SJCRH30 (cell line): ENCODE results near the gene LATS1. TPM values are rescaled to one million over a fixed set of nuclear protein-coding genes. Genes with fewer than 3 reads are reported as not detected.
"Not testable (repeated sequence)": the region's sequence is repeated elsewhere in the genome, so short reads cannot be mapped to it uniquely, and the experiment has no call there.

ENCODE experiments used
- DNase-seq, 2 experiments: peaks; one replicate each; pipeline ENCODE4 v3.0.0-alpha.2; 2015 to 2020
- H3K27ac ChIP-seq: fragments of 250-450 bp; sonication (Bioruptor Pico); 2 replicates; pipeline ENCODE4 v1.5.1; 2020; ENCODE audit warnings: mild to moderate bottlenecking, moderate library complexity
- H3K27me3 ChIP-seq: fragments of 250-450 bp; sonication (Bioruptor Pico); 2 replicates; pipeline ENCODE4 v1.5.1; 2020; ENCODE audit warnings: mild to moderate bottlenecking, moderate library complexity
- H3K36me3 ChIP-seq: fragments of 250-450 bp; sonication (Bioruptor Pico); 2 replicates; pipeline ENCODE4 v1.5.1; 2020; ENCODE audit warnings: mild to moderate bottlenecking, moderate library complexity
- H3K4me1 ChIP-seq: fragments of 250-450 bp; sonication (Bioruptor Pico); 2 replicates; pipeline ENCODE4 v1.5.1; 2020; ENCODE audit warnings: mild to moderate bottlenecking, moderate library complexity
- H3K4me3 ChIP-seq: fragments of 250-450 bp; sonication (Bioruptor Pico); 2 replicates; pipeline ENCODE4 v1.5.1; 2020; ENCODE audit warnings: mild to moderate bottlenecking, moderate library complexity
- H3K9me3 ChIP-seq: fragments of 250-450 bp; sonication (Bioruptor Pico); replicated peaks from 2 replicates; pipeline ENCODE4 v1.5.1; 2020; ENCODE audit warnings: mild to moderate bottlenecking, moderate library complexity
- total RNA-seq: library from RNA; depleted of rRNA; stranded (reverse); fragments of >200 nt; shearing (Covaris generic); gene quantifications from 2 replicates; pipeline ENCODE4 v1.2.3, GENCODE V29; 2014

LATS1 gene
- total RNA-seq, 1 experiment from 2014 or later = 33.9 TPM

GRCh38 chr6:149716181-149716963 is 1.5 kb downstream of the LATS1 start:
- no peak for DNase-seq
- H3K27me3 ChIP-seq = no peaks in the 10 kb centered on the region
- H3K27ac ChIP-seq = no peak overlapping the region
- H3K4me3 ChIP-seq = peak overlapping the region; percentile 96
- H3K36me3 ChIP-seq = no peaks in the 10 kb centered on the region
- H3K4me1 ChIP-seq = 0 out of 2 replicates have a peak, but pooled peaks cover 2% of the 10 kb centered on the region
- H3K9me3 ChIP-seq = no peaks in the 10 kb centered on the region

- 0 out of 2 replicates have a peak, but pooled peaks cover 2% of the 10 kb centered on the region for H3K4me1 ChIP-seq
- DNase-seq = no peak
- no peaks in the 10 kb centered on the region for H3K27me3 ChIP-seq
- H3K9me3 ChIP-seq = no peaks in the 10 kb centered on the region
- H3K36me3 ChIP-seq = no peaks in the 10 kb centered on the region
- no peak overlapping the region for H3K4me3 ChIP-seq
- H3K27ac ChIP-seq = no peak overlapping the region
Measured at GRCh38 chr6:149714442-149714841, 3.5 kb downstream of the LATS1 start.

GRCh38 chr6:149711711-149712110 is 6.2 kb downstream of the LATS1 start:
- Histone ChIP-seq H3K27ac (no peak overlapping the region), H3K9me3 (no peaks in the 10 kb centered on the region), H3K27me3 (no peaks in the 10 kb centered on the region), H3K36me3 (peaks cover 2% of the 10 kb centered on the region; the same call in 1 of the 2 replicates), H3K4me1 (0 out of 2 replicates have a peak, but pooled peaks cover 2% of the 10 kb centered on the region), H3K4me3 (no peak overlapping the region)
- DNase-seq = no peak

- Histone ChIP-seq H3K27me3 (no peaks in the 10 kb centered on the region), H3K27ac (no peak overlapping the region), H3K4me3 (no peak overlapping the region), H3K9me3 (no peaks in the 10 kb centered on the region), H3K4me1 (no peaks in the 10 kb centered on the region), H3K36me3 (peaks cover 24% of the 10 kb centered on the region)
- no peak for DNase-seq
Measured at GRCh38 chr6:149701714-149702113, 16.2 kb downstream of the LATS1 start.

GRCh38 chr6:149699150-149699549 is 18.8 kb downstream of the LATS1 start:
- Histone ChIP-seq H3K4me1 (no peaks in the 10 kb centered on the region), H3K9me3 (no peaks in the 10 kb centered on the region), H3K36me3 (peaks cover 28% of the 10 kb centered on the region), H3K27me3 (no peaks in the 10 kb centered on the region), H3K4me3 (no peak overlapping the region), H3K27ac (no peak overlapping the region)
- no peak for DNase-seq

GRCh38 chr6:149698175-149698574 is 19.7 kb downstream of the LATS1 start:
- Histone ChIP-seq H3K4me3 (no peak overlapping the region), H3K4me1 (no peaks in the 10 kb centered on the region), H3K27ac (no peak overlapping the region), H3K36me3 (peaks cover 37% of the 10 kb centered on the region), H3K27me3 (no peaks in the 10 kb centered on the region), H3K9me3 (no peaks in the 10 kb centered on the region)
- no peak for DNase-seq

- Histone ChIP-seq H3K36me3 (peaks cover 41% of the 10 kb centered on the region), H3K27ac (no peak overlapping the region), H3K4me3 (no peak overlapping the region), H3K4me1 (no peaks in the 10 kb centered on the region), H3K27me3 (no peaks in the 10 kb centered on the region), H3K9me3 (no peaks in the 10 kb centered on the region)
- DNase-seq = no peak
Measured at GRCh38 chr6:149696901-149697300, 21.0 kb downstream of the LATS1 start.

GRCh38 chr6:149694921-149695320 is 23.0 kb downstream of the LATS1 start:
- H3K27me3 ChIP-seq = no peaks in the 10 kb centered on the region
- no peaks in the 10 kb centered on the region for H3K9me3 ChIP-seq
- DNase-seq = no peak
- no peaks in the 10 kb centered on the region for H3K4me1 ChIP-seq
- no peak overlapping the region for H3K27ac ChIP-seq
- H3K36me3 ChIP-seq = peaks cover 40% of the 10 kb centered on the region
- H3K4me3 ChIP-seq = no peak overlapping the region

GRCh38 chr6:149691201-149691600 is 26.7 kb downstream of the LATS1 start:
- no peak overlapping the region for H3K27ac ChIP-seq
- DNase-seq = no peak
- H3K36me3 ChIP-seq = peaks cover 40% of the 10 kb centered on the region
- no peaks in the 10 kb centered on the region for H3K4me1 ChIP-seq
- H3K27me3 ChIP-seq = no peaks in the 10 kb centered on the region
- H3K9me3 ChIP-seq = no peaks in the 10 kb centered on the region
- no peak overlapping the region for H3K4me3 ChIP-seq

GRCh38 chr6:149686230-149686629 is 31.7 kb downstream of the LATS1 start:
- no peaks in the 10 kb centered on the region for H3K9me3 ChIP-seq
- H3K27me3 ChIP-seq = no peaks in the 10 kb centered on the region
- peaks cover 39% of the 10 kb centered on the region for H3K36me3 ChIP-seq
- H3K4me3 ChIP-seq = no peak overlapping the region
- no peak for DNase-seq
- no peaks in the 10 kb centered on the region for H3K4me1 ChIP-seq
- no peak overlapping the region for H3K27ac ChIP-seq

GRCh38 chr6:149683256-149683859 is 34.5 kb downstream of the LATS1 start:
- peaks cover 49% of the 10 kb centered on the region for H3K36me3 ChIP-seq
- H3K4me1 ChIP-seq = no peaks in the 10 kb centered on the region
- H3K27ac ChIP-seq = no peak overlapping the region
- H3K4me3 ChIP-seq = no peak overlapping the region
- H3K9me3 ChIP-seq = no peaks in the 10 kb centered on the region
- no peaks in the 10 kb centered on the region for H3K27me3 ChIP-seq
- DNase-seq = peak; percentile 10 to 25

GRCh38 chr6:149681845-149682244 is 36.1 kb downstream of the LATS1 start:
- H3K4me3 ChIP-seq, DNase-seq, H3K9me3 ChIP-seq, H3K27ac ChIP-seq, H3K4me1 ChIP-seq, H3K27me3 ChIP-seq: not testable (repeated sequence)
- H3K36me3 ChIP-seq = peaks cover 54% of the 10 kb centered on the region

- H3K9me3 ChIP-seq = no peaks in the 10 kb centered on the region
- H3K27me3 ChIP-seq = no peaks in the 10 kb centered on the region
- DNase-seq = no peak
- H3K27ac ChIP-seq = no peak overlapping the region
- H3K4me1 ChIP-seq = no peaks in the 10 kb centered on the region
- H3K36me3 ChIP-seq = peaks cover 59% of the 10 kb centered on the region
- H3K4me3 ChIP-seq = no peak overlapping the region
Measured at GRCh38 chr6:149681209-149681608, 36.7 kb downstream of the LATS1 start.

GRCh38 chr6:149680503-149680902 is 37.4 kb downstream of the LATS1 start:
- Histone ChIP-seq H3K4me1 (no peaks in the 10 kb centered on the region), H3K9me3 (no peaks in the 10 kb centered on the region), H3K27me3 (no peaks in the 10 kb centered on the region), H3K36me3 (peaks cover 61% of the 10 kb centered on the region), H3K4me3 (no peak overlapping the region), H3K27ac (no peak overlapping the region)
- DNase-seq = no peak

- H3K4me1 ChIP-seq, DNase-seq, H3K27me3 ChIP-seq, H3K4me3 ChIP-seq, H3K9me3 ChIP-seq, H3K27ac ChIP-seq: not testable (repeated sequence)
- H3K36me3 ChIP-seq = peaks cover 58% of the 10 kb centered on the region
Measured at GRCh38 chr6:149672265-149672664, 45.6 kb downstream of the LATS1 start.
